PFSK-1 (cell line): Measurements from ENCODE around the gene USP30.
A peak's percentile ranks its signal among the peaks of the same experiment; 100 is the strongest.

Experiments used
- FOXP2 ChIP-seq: optimal IDR thresholded peaks from 2 replicates; pipeline ENCODE3; 2011; ENCODE audit warnings: borderline replicate concordance, control low read depth, inconsistent platforms; ENCODE audit not compliant: insufficient read depth; ENCODE audit errors: extremely low read length, extremely low read depth
- POLR2AphosphoS5 ChIP-seq: IDR thresholded peaks from 2 replicates; pipeline ENCODE4 v1.6.1; 2012; ENCODE audit warnings: low read depth, mild to moderate bottlenecking, control low read depth, low read length, moderate library complexity
- SIN3A ChIP-seq: IDR thresholded peaks from 2 replicates; pipeline ENCODE4 v1.6.1; 2012; ENCODE audit warnings: mild to moderate bottlenecking, low read length, moderate library complexity, borderline replicate concordance; ENCODE audit not compliant: insufficient read depth
- TAF1 ChIP-seq: IDR thresholded peaks from 2 replicates; pipeline ENCODE4 v1.6.1; 2012; ENCODE audit warnings: low read length, control low read depth, borderline replicate concordance; ENCODE audit not compliant: insufficient read depth
- TF ChIP-seq, protein P1 (sequence below), 2 experiments: IDR thresholded peaks; 2 replicates each; pipeline versions ENCODE4 v1.6.1 to v1.8.0; 2011 to 2012; ENCODE audit warnings: low read depth in 2 of 2, low read length in 2 of 2, control low read depth in 1 of 2, inconsistent platforms in 1 of 2, mild to moderate bottlenecking in 1 of 2, moderate library complexity in 1 of 2; ENCODE audit not compliant: insufficient read depth in 1 of 2

USP30 gene

DNA sequence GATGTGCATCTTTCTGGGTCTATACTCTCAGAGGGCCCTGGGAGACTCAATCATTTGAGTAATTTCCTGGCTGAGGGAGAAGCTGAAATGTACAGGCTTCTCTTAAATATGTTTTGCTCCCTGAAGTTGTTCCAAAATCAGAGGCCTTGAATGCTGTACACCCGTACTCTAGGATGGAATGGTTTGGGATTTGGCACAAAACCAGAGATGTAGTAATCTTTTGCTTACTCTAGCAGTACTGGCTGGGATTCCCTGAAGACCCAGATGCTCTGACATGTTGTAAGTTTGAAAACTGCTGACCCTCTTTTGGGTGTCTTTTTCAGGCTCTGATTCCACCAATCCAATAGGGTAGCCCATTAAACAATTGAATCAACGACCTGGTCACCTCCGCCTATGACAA is 74.4 kb downstream of the USP30 start:
- no peak for TF ChIP-seq TAF1

DNA sequence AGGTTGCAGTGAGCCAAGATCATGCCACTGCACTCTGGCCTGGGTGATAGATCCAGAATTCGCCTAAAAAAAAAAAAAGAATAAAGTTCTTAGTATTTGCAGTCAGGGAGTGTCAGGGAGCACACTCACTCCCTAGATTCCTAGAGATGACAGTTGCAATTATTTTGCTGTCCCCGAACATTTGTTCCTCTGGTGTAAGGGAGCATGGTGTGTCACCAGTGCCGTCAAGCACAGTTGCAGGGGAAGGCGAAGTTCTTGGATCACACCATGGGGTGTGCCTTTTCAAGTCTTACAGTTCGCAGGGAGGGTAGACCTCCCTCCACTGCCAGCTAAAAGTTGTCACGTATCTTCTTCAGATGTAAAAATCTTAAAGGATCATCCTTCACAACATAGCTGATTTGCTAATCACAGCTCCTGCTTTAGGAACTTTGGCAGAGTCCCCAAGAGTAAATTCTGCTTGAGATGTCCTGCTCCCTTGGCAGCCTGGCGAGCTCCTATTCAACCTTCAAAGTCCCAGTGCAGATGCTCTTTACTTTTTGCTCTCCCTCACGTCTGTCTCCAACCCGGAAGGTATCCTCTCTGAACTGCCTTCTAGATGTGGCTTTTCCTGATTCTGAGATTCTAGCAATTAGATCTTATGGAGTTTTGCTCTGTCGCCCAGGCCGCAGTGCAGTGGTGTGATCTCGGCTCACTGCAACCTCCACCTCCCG is 75.3 kb downstream of the USP30 start:
- no peak for TF ChIP-seq TAF1

DNA sequence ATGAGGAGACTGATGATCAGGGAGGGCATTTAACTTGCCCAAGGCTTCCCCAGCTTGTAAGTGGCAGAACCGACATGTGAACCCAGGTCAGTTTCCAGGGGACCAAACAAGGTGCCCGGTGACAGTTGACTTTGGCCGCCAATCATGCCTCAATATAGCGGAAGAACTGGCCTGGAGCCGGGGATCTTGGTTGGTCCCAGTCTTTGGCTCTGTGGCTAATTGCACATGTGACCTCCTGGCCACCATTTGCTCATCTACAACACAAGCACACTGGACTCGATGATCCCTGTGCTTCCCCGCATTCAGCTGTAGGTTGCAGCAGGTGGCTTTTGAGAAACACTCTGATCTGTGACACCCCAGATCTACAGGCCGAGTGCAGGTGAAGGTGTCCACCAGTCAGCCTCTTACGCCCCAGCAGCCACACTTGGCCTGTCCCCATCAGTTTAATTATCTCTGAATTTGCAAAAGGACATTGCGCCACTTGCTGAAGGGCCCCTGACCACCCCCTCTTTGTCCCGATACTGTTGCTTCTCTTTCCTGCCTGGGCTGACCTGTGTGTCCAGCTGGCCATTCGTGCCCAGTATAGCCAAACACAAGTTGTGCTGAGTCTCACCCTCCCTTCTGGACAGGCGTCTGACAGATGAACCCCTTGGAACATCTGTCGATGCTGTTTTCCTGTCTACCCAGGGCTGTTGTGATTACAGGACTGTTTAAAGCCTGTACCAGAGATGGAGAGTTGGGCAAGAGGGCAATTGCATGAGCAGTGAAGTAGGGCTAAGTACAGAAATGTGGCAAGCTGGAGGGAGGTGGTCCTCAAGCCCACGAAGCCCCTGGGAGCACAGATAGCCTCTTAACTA is 78.1 kb downstream of the USP30 start:
- no peak for TF ChIP-seq POLR2AphosphoS5
- TF ChIP-seq, protein P1, sequence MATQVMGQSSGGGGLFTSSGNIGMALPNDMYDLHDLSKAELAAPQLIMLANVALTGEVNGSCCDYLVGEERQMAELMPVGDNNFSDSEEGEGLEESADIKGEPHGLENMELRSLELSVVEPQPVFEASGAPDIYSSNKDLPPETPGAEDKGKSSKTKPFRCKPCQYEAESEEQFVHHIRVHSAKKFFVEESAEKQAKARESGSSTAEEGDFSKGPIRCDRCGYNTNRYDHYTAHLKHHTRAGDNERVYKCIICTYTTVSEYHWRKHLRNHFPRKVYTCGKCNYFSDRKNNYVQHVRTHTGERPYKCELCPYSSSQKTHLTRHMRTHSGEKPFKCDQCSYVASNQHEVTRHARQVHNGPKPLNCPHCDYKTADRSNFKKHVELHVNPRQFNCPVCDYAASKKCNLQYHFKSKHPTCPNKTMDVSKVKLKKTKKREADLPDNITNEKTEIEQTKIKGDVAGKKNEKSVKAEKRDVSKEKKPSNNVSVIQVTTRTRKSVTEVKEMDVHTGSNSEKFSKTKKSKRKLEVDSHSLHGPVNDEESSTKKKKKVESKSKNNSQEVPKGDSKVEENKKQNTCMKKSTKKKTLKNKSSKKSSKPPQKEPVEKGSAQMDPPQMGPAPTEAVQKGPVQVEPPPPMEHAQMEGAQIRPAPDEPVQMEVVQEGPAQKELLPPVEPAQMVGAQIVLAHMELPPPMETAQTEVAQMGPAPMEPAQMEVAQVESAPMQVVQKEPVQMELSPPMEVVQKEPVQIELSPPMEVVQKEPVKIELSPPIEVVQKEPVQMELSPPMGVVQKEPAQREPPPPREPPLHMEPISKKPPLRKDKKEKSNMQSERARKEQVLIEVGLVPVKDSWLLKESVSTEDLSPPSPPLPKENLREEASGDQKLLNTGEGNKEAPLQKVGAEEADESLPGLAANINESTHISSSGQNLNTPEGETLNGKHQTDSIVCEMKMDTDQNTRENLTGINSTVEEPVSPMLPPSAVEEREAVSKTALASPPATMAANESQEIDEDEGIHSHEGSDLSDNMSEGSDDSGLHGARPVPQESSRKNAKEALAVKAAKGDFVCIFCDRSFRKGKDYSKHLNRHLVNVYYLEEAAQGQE (IDR thresholded peaks at IDR 0.05; ENCODE audit: insufficient read depth in 1 of 2, low read depth in 2 of 2, low read length in 2 of 2): no peak
- no peak for TF ChIP-seq TAF1
- TF ChIP-seq SIN3A: no peak
- TF ChIP-seq FOXP2: no peak

DNA sequence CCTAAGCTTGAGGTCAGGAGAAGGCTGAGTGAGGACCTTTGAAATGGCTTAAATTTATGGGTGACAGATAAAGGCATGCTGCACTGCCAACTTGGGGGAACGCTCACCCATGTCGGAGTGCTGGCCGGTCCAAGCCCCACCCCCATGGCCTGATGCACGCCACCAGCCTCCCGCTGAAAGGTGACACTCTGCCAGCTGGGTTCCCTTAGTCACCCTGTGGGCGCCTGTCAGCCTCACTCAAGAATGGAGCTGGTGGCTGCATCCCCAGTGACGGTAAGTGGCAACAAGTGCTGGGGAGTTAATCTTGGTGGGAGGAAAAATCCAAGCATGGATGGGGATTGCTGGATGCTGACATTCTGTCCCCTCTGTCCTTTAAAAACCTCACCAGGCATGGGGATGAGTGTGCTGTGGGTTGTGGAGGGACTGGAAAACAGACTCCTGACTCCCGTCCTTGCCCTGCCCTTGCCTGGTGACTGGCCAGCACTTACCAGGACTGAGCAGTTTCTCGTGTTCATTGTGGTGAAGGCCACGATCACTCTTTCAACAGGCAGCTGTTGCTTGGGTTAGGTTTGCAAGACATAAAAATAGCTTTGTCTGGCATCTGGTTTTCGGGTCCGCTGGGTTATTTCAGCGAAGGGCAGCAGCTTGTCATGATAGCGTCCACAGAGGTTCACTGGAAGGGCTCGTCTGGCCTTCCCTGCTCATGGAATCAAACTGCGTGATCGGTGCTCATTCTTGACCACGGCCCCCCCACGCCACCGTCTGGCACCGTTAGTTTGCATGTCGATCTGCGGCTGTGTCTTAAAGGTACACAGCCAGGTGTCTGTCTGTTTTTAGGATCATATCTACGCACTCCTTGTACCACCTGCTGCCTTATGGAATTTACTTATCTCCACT is 79.0 kb downstream of the USP30 start:
- TF ChIP-seq SIN3A: no peak
- no peak for TF ChIP-seq FOXP2
- TF ChIP-seq, protein P1 (IDR thresholded peaks at IDR 0.05; ENCODE audit: insufficient read depth in 1 of 2, low read depth in 2 of 2, low read length in 2 of 2): no peak
- no peak for TF ChIP-seq POLR2AphosphoS5
- no peak for TF ChIP-seq TAF1

DNA sequence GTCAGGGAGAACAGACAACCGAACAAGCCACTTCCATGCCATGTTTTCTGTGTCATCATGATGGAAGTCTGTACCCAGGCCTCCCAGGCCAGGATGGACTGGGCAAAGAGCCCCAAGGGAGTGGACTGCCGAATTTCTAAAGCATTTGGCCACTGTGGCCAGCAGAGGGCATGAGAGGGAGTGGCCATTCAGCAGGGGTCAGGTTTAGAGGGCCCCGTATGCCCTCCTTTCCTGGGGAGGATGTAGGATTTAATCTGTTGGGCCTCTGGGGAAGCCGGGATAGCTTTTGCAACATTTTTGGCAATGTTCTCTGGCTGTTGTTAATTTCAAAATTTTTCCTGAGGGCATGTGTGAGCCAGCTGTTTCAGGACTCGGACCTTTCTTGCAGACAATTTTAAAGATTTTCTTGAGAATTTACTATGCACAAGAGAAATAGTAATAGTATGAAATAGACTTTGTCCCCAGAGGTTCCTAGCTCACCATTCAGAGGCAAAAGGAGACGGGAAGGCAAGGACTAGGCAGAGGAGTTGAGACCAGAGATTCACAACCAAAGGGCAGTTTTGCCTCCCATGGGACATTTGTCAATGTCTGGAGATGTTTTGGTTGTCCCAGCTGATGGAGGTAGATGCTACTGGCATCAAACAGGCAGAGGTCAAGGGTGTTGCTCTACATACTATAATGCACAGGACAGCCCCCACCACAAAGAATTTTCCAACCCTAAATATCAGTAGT is 82.0 kb downstream of the USP30 start:
- no peak for TF ChIP-seq SIN3A
- no peak for TF ChIP-seq TAF1
- TF ChIP-seq FOXP2: no peak
- no peak for TF ChIP-seq POLR2AphosphoS5
- TF ChIP-seq, protein P1 (IDR thresholded peaks at IDR 0.05; ENCODE audit: insufficient read depth in 1 of 2, low read depth in 2 of 2, low read length in 2 of 2): 0 out of 4 replicates have a peak, but pooled peaks of 1 of the 2 experiments have one; percentile 15
